Measurements from ENCODE around the gene FES.
"Not testable (repeated sequence)": the region's sequence is repeated elsewhere in the genome, so short reads cannot be mapped to it uniquely, and the experiment has no call there.

The FES gene

DNA sequence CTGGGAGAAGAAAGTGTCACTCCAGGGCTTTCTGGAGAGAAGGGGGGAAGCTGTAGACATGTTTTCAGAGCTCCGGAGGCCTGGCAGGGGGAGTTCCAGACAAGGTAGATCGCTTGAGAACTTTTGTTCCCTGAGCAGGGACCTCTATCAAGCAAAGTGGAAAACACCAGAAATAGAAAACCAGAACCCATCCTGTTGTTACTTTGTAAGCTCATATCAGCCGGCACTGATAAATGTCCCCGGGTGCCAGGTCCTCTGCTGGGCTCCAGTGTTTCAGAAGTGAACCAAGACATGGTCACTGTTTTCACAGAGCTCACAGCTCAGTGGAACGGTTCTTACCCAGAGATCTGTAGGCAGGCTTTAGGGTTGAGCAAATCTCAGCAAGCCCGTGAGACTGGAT is 34.5 kb downstream of the FES start:
- Mint-ChIP-seq H3K36me3 (ENCODE audit: low read depth) (peaks cover 92% of the 10 kb centered on the region), H3K4me1 (ENCODE audit: low read depth) (peaks cover 41% of the 10 kb centered on the region), H3K9me3 (no peaks in the 10 kb centered on the region), H3K4me3 (no peak overlapping the region), H3K27me3 (no peaks in the 10 kb centered on the region), H3K27ac (no peak overlapping the region)
- intact Hi-C loops (cut with micrococcal nuclease) = no loop called here

DNA sequence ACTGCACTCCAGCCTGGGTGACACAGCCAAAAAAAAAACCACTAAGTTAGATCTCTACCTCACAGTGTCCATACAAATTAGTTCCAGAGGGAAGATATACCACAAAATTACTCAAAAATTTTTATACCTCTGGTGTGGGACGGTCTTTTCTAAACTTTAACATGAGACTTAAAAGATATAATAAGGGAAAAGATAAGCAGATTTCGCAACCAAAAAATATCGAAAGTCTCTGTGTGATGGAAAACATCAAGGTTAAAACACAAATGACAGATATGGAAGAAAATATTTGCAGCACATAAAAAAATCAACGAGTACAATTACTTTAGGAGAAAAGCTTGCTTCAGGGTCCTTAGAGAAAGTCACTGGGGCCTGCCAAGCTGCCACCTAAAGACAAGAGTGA is 37.6 kb downstream of the FES start:
- H3K36me3 Mint-ChIP-seq (ENCODE audit: low read depth) = peaks cover 64% of the 10 kb centered on the region
- no peaks in the 10 kb centered on the region for H3K9me3 Mint-ChIP-seq
- no peak overlapping the region for H3K4me3 Mint-ChIP-seq
- H3K27ac Mint-ChIP-seq = no peak overlapping the region
- H3K4me1 Mint-ChIP-seq (ENCODE audit: low read depth) = peaks cover 11% of the 10 kb centered on the region
- H3K27me3 Mint-ChIP-seq = no peaks in the 10 kb centered on the region
- intact Hi-C loops (cut with micrococcal nuclease) = no loop called here

DNA sequence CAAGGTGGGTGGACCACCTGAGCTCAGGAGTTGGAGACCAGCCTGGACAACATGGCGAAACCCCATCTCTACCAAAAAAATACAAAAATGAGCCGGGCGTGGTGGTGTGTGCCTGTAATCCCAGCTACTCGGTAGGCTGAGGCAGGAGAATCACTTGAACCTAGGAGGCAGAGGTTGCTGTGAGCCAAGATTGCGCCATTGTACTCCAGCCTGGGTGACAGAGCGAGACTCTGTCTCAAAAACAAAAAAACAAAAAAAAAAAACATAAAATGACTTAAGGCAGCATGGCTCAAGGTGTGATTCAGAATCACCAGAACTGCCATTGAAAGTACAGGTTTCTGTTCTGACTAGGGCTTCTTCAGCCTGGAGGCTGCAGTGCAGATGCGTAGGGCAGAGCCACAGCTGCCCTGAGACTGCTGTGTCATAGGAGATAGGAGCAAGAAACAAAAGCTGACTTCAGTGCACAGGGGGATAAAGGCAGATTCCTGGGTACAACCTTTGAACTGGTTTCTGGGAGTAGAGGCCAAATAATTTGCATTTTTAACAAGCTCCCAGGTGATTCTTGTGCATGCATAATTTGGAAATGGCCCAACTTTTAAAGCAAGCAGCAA is 38.5 kb downstream of the FES start:
- intact Hi-C loops (cut with micrococcal nuclease); H3K4me3 Mint-ChIP-seq; H3K27ac Mint-ChIP-seq; H3K9me3 Mint-ChIP-seq; H3K4me1 Mint-ChIP-seq (ENCODE audit: low read depth); H3K27me3 Mint-ChIP-seq: not testable (repeated sequence)
- H3K36me3 Mint-ChIP-seq (ENCODE audit: low read depth) = peaks cover 55% of the 10 kb centered on the region

DNA sequence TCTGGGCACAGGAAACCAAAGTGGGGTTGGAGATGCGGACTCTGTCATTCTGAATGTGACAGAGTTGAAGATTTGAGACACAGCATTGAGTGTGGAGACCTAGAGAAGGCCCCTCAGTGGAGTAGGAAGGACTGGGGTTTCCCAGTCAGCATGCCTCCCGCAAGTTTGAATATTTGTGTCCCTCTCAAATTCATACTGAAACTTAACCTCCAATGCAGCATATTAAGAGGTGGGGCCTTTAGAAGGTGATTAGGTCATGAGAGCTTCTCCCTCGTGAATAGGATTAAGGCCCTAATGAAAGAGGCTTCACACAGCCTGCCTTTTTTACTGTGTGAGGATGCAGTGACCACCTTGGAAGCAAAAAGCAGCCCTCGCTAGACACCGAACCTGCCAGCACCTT is 40.1 kb downstream of the FES start:
- Mint-ChIP-seq H3K4me3 (no peak overlapping the region), H3K27me3 (no peaks in the 10 kb centered on the region), H3K9me3 (no peaks in the 10 kb centered on the region), H3K27ac (no peak overlapping the region), H3K4me1 (ENCODE audit: low read depth) (peaks cover 8% of the 10 kb centered on the region), H3K36me3 (ENCODE audit: low read depth) (peaks cover 39% of the 10 kb centered on the region)
- intact Hi-C loops (cut with micrococcal nuclease) = no loop called here

DNA sequence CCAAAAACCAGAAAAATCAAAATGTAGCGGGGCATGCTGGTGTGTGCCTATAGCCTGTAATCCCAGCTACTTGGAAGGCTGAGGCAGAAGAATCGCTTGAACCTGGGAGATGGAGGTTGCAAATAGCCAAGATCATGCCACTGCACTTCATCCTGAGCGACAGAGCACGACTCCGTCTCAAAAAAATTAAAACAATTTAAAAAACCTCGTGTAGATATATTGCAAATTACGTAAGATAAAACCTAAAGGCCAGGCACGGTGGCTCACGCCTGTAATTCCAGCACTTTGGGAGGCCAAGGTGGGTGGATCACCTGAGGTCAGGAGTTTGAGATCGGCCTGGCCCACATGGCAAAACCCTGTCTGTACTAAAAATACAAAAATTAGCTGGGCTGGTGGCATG is 42.5 kb downstream of the FES start:
- Mint-ChIP-seq H3K4me1 (ENCODE audit: low read depth) (peaks cover 29% of the 10 kb centered on the region), H3K27ac (peak overlapping the region; percentile 22), H3K36me3 (ENCODE audit: low read depth) (peaks cover 15% of the 10 kb centered on the region)
- H3K9me3 Mint-ChIP-seq; intact Hi-C loops (cut with micrococcal nuclease); H3K27me3 Mint-ChIP-seq; H3K4me3 Mint-ChIP-seq: not testable (repeated sequence)

DNA sequence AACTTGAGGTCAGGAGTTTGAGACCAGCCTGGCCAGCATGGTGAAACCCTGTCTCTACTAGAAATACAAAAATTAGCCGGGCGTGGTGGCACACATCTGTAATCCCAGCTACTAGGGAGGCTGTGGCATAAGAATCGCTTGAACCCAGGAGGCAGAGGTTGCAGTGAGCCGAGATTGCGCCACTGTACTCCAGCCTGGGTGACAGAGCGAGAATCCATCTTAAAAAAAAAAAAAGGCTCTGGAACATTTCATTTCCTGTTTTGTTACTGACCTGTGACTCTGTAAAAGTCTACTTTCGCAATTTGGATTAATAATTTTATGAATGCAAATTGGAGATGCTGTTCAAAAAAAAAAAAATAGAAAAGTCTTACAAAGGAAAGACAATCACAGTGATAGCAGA is 43.8 kb downstream of the FES start:
- peak overlapping the region; percentile 72 for H3K27ac Mint-ChIP-seq
- H3K27me3 Mint-ChIP-seq; H3K9me3 Mint-ChIP-seq; intact Hi-C loops (cut with micrococcal nuclease); H3K36me3 Mint-ChIP-seq (ENCODE audit: low read depth): not testable (repeated sequence)
- peak overlapping the region; percentile 32 for H3K4me3 Mint-ChIP-seq
- H3K4me1 Mint-ChIP-seq (ENCODE audit: low read depth) = peaks cover 37% of the 10 kb centered on the region

DNA sequence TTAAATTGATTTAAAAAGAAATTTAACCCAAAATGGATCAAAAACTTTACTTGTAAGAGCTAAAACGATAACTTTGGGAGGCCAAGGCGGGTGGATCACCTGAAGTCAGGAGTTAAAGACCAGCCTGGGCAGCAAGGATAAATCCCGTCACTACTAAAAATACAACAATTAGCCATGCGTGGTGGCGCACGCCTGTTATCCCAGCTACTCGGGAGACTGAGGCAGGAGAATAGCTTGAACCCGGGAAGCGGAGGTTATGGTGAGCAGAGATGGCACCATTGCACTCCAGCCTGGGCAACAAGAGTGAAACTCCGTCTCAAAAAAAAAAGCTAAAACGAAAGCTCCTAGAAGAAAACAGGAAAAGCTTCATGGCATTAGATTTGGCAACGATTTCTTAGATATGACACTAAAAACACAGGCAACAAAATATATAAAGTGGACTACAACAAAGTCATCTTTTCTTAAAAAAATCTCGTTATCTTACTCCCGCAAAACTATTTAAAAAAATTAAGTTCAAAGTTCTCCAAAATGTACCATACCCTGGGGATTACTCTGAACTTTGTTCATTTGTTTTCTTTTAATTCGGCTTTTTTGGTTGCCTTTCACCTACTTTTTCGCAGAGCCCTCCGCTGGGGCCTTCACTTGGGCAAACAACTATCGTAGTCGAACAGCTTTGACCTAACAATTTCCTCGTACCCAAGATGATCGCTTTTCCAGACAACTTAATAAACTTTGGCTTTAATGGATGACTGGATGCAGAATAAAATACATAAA is 45.1 kb downstream of the FES start:
- Mint-ChIP-seq H3K4me1 (ENCODE audit: low read depth) (peaks cover 42% of the 10 kb centered on the region), H3K9me3 (no peaks in the 10 kb centered on the region), H3K36me3 (ENCODE audit: low read depth) (no peaks in the 10 kb centered on the region), H3K27me3 (no peaks in the 10 kb centered on the region), H3K27ac (peak overlapping the region; percentile 97), H3K4me3 (peak overlapping the region; percentile 87)
- intact Hi-C loops (cut with micrococcal nuclease) = loop anchor here (2.0 to 10.0 kb wide), 2 partner anchors 15 to 45 kb away; partner anchors contain the start of gene FES

DNA sequence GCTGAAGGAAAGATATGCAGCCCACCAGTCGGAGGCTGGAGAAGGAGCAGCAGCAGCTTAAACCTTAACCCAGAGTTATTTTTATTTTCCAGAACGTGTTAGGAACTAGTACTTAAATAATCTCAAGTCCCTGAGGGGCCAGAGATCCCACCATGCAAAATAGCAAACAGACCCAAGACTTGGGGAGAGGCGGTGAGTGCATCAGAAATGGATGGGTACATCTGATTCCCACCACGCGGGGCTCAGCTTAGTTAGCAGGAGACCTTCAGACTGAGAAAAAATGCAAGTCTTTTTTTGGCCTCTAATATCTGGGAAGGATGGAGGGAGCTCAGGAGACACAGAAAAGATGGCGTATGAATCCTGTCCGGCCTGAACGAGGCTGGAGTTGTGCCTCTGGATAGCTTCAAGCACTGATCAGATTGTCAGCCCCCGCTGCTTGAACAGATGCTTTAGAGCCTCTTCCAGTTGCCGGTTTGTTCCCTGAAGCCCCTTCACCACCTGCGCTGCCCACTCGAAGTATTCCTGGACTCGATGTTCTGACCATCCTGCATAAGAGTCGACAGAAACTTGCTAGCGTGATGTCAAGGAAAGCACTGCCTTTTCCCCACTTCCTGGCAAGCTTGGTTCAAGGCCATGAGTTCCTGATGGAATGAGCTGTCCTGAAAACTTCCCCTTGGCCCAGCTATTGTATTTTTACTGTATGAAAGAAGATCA is 46.7 kb downstream of the FES start:
- Mint-ChIP-seq H3K4me3 (peak overlapping the region; percentile 85), H3K4me1 (ENCODE audit: low read depth) (peaks cover 54% of the 10 kb centered on the region), H3K36me3 (ENCODE audit: low read depth) (peaks cover 10% of the 10 kb centered on the region), H3K27me3 (no peaks in the 10 kb centered on the region), H3K9me3 (no peaks in the 10 kb centered on the region), H3K27ac (peak overlapping the region; percentile 97)
- intact Hi-C loops (cut with micrococcal nuclease) = loop anchor here (2.0 to 10.0 kb wide), 2 partner anchors 16 to 46 kb away; partner anchors contain the start of gene FES

DNA sequence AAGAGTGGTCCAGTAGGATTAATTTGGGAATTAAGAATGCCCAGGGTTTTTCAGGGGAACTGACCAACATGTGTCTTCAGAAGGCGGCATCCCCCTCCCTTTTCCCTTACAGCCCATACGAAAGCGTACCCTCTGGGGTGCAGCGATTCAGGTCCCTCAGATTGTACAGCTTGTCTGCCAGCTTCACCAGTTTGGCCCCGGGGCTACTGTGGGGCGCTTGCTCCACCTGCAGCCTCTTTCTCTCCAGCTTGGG is 47.2 kb downstream of the FES start:
- Mint-ChIP-seq H3K36me3 (ENCODE audit: low read depth) (peaks cover 15% of the 10 kb centered on the region), H3K27ac (peak overlapping the region; percentile 97), H3K4me3 (peak overlapping the region; percentile 85), H3K27me3 (no peaks in the 10 kb centered on the region), H3K4me1 (ENCODE audit: low read depth) (peaks cover 59% of the 10 kb centered on the region), H3K9me3 (no peaks in the 10 kb centered on the region)
- intact Hi-C loops (cut with micrococcal nuclease) = loop anchor here (2.0 to 10.0 kb wide), 2 partner anchors 17 to 47 kb away; partner anchors contain the start of gene FES

DNA sequence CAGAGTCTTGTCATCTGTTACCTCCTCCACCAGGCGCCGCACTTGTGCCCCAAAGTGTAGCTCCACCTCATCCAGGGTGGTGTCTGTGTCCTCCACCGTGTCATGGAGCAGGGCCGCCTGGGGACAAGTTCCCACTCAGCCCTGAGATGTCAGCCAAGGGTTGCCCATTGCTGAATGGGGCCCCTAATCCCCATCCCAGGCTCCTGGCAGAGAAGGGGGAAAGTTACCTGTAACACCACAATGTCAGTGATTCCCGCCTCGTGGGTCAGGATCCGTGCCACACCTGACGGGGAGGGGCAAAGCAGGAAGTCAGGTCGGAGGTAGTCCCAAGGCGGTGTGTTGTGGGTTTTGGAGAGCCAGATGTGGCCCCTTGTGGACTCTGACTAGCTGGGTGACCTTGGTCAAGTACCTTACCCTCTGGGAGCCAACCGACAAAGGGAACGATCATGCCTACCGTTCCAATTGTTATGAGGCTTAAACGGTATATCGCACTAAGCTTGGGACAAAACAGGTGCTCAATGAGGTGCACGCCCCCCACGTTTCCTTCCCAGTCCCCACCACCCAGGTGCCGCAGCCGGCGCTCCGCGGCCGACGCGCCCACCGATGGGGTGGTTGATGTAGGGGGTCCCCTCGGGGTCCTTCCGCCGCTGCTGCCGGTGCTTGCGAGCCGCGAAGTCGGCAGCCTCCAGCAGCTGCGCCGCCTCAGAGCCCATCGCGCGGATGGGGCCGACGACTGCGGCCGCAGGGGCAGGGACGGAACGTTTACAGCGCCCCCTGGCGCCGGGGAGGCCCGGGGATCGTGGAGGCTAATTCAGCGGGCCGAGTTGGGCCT is 47.7 kb downstream of the FES start, which contains the start of gene HDDC3:
Gene HDDC3, minus strand, starts transcription at position 722 of the 832 bp plus-strand sequence. Its CDS starts 9 bp downstream, at position 713.
- Mint-ChIP-seq H3K4me1 (ENCODE audit: low read depth) (peaks cover 64% of the 10 kb centered on the region), H3K9me3 (no peaks in the 10 kb centered on the region)
- intact Hi-C loops (cut with micrococcal nuclease) = loop anchor here (2.0 to 10.0 kb wide), 2 partner anchors 17 to 47 kb away; partner anchors contain the start of gene FES

DNA sequence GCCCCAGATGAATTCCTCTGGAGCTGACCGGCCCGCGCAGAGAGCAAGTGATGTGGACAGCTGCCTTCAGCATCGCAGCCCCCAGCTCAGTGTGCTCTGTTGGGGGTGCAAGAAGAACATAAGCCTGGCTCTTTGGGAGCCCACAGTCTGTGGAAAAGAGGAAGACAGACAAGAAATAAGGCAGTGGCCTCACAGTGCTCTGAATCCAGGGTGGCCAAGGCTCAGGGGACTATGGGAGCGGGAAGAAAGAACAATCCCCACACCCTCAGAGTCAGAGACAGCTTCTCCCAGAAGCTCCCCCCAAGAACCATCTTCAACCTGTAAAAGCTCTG is 48.3 kb downstream of the FES start:
- H3K36me3 Mint-ChIP-seq (ENCODE audit: low read depth) = peaks cover 16% of the 10 kb centered on the region
- H3K9me3 Mint-ChIP-seq = no peaks in the 10 kb centered on the region
- peak overlapping the region; percentile 97 for H3K27ac Mint-ChIP-seq
- intact Hi-C loops (cut with micrococcal nuclease) = loop anchor here (10.0 kb wide), 1 partner anchor 48 kb away; the partner anchor contains the start of gene FES
- no peaks in the 10 kb centered on the region for H3K27me3 Mint-ChIP-seq
- H3K4me3 Mint-ChIP-seq = no peak overlapping the region
- H3K4me1 Mint-ChIP-seq (ENCODE audit: low read depth) = peaks cover 66% of the 10 kb centered on the region

More for the DNA sequence above, 47.7 kb downstream of the FES start, which contains the start of gene HDDC3:
- peak within 1 kb of the TSS; percentile 97 for H3K27ac Mint-ChIP-seq
- peaks cover 16% of the 10 kb centered on the region for H3K36me3 Mint-ChIP-seq (ENCODE audit: low read depth)
- no peaks in the 10 kb centered on the region for H3K27me3 Mint-ChIP-seq
- H3K4me3 Mint-ChIP-seq = peak within 1 kb of the TSS; percentile 85

DNA sequence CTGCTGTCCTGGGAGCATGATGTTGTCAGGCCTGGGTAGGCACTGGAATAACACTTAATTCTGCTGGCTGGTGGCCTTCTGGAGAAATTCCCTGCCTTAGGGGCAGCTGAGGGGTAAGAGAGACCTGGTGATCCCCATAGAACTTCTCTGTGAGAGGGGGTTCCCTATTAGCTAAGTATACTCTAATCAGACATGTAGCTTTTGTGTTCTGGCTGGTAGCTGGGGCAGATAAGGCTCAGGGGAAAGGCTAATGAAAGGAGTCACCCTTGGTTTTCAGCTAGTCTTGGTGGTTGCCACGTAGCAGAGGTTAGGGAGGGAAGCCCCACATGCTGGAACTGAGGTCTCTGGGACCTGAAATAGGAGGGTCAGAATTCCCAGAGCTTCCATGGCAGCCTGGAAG is 49.0 kb downstream of the FES start:
- Mint-ChIP-seq H3K27ac (peak overlapping the region; percentile 97), H3K36me3 (ENCODE audit: low read depth) (peaks cover 20% of the 10 kb centered on the region), H3K27me3 (no peaks in the 10 kb centered on the region), H3K4me3 (no peak overlapping the region), H3K9me3 (no peaks in the 10 kb centered on the region), H3K4me1 (ENCODE audit: low read depth) (peaks cover 64% of the 10 kb centered on the region)
- intact Hi-C loops (cut with micrococcal nuclease) = loop anchor here (10.0 kb wide), 1 partner anchor 48 kb away; the partner anchor contains the start of gene FES

DNA sequence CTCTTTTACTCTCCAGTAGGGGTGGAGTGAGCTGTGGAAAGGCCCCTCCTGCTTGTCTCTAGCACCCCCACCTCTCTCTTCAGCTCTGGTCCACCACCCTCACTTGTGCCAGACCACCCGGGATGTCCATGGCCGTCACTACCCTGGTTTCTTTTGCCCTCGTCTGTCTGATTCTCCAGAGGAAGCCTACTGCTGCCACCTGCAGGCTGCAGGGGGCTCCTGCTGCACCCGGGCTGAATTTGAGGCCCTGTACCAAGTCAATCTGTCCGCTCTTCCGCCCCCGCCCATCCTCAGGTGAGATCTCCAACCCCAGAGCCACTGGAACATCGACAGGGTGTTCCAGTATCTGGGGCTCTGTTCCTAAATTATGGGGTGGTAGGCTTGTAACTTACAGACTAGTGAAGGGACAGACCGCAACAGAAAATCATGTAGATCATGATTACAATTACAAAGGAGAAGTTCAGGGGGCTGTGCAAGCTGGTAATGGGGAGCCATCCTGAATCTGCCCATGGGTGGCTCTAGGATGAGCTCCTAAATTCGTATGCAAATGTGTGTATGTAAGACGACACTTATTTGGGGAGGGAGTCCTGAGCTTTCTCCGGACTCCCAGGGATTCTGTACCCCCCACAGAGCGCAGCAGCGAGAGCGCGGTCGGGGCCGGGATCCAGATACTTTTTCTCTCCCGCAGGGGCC is 50.1 kb downstream of the FES start:
- Mint-ChIP-seq H3K9me3 (no peaks in the 10 kb centered on the region), H3K36me3 (ENCODE audit: low read depth) (peaks cover 31% of the 10 kb centered on the region), H3K4me3 (peak overlapping the region; percentile 94), H3K27ac (peak overlapping the region; percentile 90), H3K4me1 (ENCODE audit: low read depth) (peaks cover 57% of the 10 kb centered on the region), H3K27me3 (no peaks in the 10 kb centered on the region)
- intact Hi-C loops (cut with micrococcal nuclease) = loop anchor here (2.0 to 10.0 kb wide), 2 partner anchors 32 to 50 kb away; partner anchors contain the start of genes FES and MAN2A2

Data from dendritic cell treated with granulocyte-macrophage colony-stimulating factor and Interleukin-4, amounts not matched to agents 40 ng/mL and 50 ng/mL, for 4 days (primary cell).